Erythroblast (primary cell): ENCODE data around the gene MOB2.

ENCODE experiments used
- GATA1 ChIP-seq: IDR thresholded peaks from 2 replicates; pipeline ENCODE4 v1.6.1; 2011; ENCODE audit warnings: low read depth, mild to moderate bottlenecking, control low read depth, low read length, moderate library complexity
- POLR2A ChIP-seq: IDR thresholded peaks from 2 replicates; pipeline ENCODE4 v1.6.1; 2011; ENCODE audit warnings: mild to moderate bottlenecking, low read length

DNA sequence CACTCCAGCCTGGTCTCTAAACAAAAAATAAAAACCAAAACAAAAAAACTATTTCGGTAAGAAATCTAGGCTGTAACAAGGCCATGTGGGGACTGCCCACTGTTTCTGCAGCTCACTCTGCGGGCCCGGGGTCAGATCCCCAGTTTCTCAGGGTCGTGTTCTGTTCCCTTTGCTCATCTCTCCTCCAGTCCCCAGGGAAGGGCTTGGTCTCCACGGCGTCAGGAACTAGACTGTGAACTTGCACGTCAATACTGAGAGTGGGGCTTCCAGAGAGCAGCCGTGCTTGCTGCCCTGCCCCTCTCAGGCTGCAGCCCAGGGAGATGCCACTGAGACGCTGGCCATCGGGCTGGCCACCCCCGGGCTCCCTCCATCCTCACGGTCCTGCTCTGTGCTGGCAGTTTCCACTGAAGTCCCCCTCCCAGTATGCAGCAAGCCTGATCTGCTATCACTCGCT, 33.7 kb upstream of the MOB2 start:
- TF ChIP-seq POLR2A: no peak
- TF ChIP-seq GATA1: no peak
